ENCODE measurements around the gene LSM12. TPM values are rescaled to one million over a fixed set of nuclear protein-coding genes. Genes with fewer than 3 reads are reported as not detected.
A peak's percentile ranks its signal among the peaks of the same experiment; 100 is the strongest.

LSM12 gene
- total RNA-seq, 1 experiment from 2014 or later: 52.5 TPM

DNA sequence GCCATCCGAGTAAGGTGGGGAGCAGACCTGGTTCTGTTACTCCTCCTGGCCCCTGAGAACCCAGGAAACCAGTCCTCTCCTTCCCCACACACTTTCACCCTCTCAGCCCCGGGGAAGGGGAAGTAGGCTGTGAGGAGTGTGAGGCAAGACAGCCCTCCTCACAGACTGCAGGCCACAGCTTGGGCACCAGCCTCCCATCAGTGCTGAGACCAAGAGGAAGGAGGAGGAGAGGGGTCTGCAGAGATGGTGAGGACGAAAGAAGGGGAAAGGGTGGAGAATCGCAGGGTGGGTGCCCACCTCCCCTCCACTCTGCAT lies 11.1 kb upstream of the LSM12 start:
- H3K4me3 ChIP-seq (ENCODE audit: low read depth, low read length, poor library complexity, severe bottlenecking): no peak overlapping the region
- H3K9me3 ChIP-seq (ENCODE audit: low read depth, low read length, poor library complexity, severe bottlenecking): no peaks in the 10 kb centered on the region
- TF ChIP-seq EZH2 (IDR thresholded peaks at IDR 0.05; ENCODE audit: borderline replicate concordance, low read depth, low read length, poor library complexity, severe bottlenecking): no peak
- TF ChIP-seq, protein P1, sequence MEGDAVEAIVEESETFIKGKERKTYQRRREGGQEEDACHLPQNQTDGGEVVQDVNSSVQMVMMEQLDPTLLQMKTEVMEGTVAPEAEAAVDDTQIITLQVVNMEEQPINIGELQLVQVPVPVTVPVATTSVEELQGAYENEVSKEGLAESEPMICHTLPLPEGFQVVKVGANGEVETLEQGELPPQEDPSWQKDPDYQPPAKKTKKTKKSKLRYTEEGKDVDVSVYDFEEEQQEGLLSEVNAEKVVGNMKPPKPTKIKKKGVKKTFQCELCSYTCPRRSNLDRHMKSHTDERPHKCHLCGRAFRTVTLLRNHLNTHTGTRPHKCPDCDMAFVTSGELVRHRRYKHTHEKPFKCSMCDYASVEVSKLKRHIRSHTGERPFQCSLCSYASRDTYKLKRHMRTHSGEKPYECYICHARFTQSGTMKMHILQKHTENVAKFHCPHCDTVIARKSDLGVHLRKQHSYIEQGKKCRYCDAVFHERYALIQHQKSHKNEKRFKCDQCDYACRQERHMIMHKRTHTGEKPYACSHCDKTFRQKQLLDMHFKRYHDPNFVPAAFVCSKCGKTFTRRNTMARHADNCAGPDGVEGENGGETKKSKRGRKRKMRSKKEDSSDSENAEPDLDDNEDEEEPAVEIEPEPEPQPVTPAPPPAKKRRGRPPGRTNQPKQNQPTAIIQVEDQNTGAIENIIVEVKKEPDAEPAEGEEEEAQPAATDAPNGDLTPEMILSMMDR (conservative IDR thresholded peaks at IDR 0.05; ENCODE audit: low read depth, low read length): no peak
- H3K27ac ChIP-seq (ENCODE audit: low read depth, low read length, poor library complexity, severe bottlenecking): peak overlapping the region; percentile 42
- no peak for DNase-seq (ENCODE audit: low spot score)
- no TSS peak for BruUV-seq (replicated peaks)
- H3K36me3 ChIP-seq (ENCODE audit: insufficient read depth, low read length, poor library complexity, severe bottlenecking): no peaks in the 10 kb centered on the region
- no peaks in the 10 kb centered on the region for H3K27me3 ChIP-seq (replicated peaks; ENCODE audit: insufficient read depth, low read depth, low read length, poor library complexity)
- ChIA-PET POLR2A (ENCODE audit: low non-redundant PET) (no interaction called here), CTCF (no interaction called here)
- no peaks in the 10 kb centered on the region for H3K4me1 ChIP-seq (ENCODE audit: insufficient read depth, low read length, poor library complexity, severe bottlenecking)
- intact Hi-C loops (cut with micrococcal nuclease; ENCODE audit: unreplicated experiment): no loop called here

DNA sequence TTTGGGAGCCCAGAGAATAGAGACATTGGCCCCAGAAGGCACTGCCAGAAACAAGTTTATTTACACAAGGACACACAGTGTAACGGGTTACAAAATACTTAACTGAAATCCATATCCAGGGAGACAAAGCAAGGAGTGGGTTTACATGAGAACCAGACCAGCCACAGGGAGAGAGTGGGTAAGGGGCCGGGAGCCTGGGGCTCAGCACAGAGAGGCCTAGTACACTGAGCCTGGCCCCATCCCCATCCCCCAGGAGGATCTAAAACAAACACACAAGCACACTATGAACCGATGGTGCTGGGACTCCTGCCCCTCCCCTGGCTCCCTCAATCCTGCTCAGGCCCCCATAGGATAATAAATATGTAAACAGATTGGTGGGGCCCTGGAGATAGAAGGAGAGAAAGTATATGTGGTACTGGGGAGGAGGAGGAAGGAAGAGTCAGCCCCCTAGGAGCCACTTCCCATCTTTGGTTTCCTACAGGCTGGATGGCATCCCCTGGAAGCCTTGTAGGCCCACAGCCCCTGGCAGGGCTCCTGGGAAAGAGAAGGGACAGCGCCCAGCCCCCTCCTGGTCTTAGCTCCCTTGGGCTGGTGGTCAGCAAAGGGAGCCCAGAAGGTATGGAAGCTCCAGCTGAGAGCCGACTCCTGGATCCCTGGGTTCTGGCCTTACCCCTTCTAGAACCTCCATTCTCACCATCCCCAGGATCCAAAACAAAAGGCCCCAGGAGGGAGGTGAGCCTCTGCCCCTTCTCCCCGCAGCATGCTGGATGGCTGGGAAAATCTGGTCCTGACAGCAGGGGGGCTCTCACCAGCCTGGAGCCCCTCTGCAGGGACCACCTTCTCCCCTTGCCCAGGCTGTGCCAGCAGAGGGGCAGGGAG lies 10.5 kb upstream of the LSM12 start:
- Histone ChIP-seq H3K9me3 (ENCODE audit: low read depth, low read length, poor library complexity, severe bottlenecking) (no peaks in the 10 kb centered on the region), H3K4me3 (ENCODE audit: low read depth, low read length, poor library complexity, severe bottlenecking) (no peak overlapping the region), H3K36me3 (ENCODE audit: insufficient read depth, low read length, poor library complexity, severe bottlenecking) (no peaks in the 10 kb centered on the region), H3K4me1 (ENCODE audit: insufficient read depth, low read length, poor library complexity, severe bottlenecking) (peaks cover under 1% of the 10 kb centered on the region), H3K27ac (ENCODE audit: low read depth, low read length, poor library complexity, severe bottlenecking) (peak overlapping the region; percentile 42), H3K27me3 (replicated peaks; ENCODE audit: insufficient read depth, low read depth, low read length, poor library complexity) (no peaks in the 10 kb centered on the region)
- no TSS peak for BruUV-seq (replicated peaks)
- TF ChIP-seq, protein P1 (conservative IDR thresholded peaks at IDR 0.05; ENCODE audit: low read depth, low read length): no peak
- no peak for TF ChIP-seq EZH2 (IDR thresholded peaks at IDR 0.05; ENCODE audit: borderline replicate concordance, low read depth, low read length, poor library complexity, severe bottlenecking)
- DNase-seq (ENCODE audit: low spot score): no peak
- CTCF ChIA-PET: no interaction called here
- intact Hi-C loops (cut with micrococcal nuclease; ENCODE audit: unreplicated experiment): no loop called here
- POLR2A ChIA-PET (ENCODE audit: low non-redundant PET): no interaction called here

DNA sequence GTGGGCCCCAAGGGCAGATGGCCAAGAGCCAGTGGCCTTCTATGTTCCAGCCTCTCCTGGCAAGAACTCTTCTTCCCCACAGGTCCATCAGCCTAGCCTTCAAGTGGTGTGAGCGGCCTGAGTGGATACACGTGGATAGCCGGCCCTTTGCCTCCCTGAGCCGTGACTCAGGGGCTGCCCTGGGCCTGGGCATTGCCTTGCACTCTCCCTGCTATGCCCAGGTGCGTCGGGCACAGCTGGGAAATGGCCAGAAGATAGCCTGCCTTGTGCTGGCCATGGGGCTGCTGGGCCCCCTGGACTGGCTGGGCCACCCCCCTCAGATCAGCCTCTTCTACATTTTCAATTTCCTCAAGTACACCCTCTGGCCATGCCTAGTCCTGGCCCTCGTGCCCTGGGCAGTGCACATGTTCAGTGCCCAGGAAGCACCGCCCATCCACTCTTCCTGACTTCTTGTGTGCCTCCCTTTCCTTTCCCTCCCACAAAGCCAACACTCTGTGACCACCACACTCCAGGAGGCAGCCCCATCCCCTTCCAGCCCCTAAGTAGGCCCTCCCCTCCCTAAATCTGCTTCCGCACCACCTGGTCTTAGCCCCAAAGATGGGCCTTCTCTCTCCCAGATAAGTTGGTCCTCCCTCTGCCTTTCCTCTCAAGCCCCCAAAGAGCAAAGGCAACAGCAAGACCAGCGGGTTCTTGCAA lies 9.3 kb upstream of the LSM12 start:
- DNase-seq (ENCODE audit: low spot score): no peak
- ChIA-PET POLR2A (ENCODE audit: low non-redundant PET) (interaction anchor here (0.6 kb wide), 1 partner anchor 10 kb away, joined by 3 read pairs; no protein-coding TSS in a partner anchor), CTCF (no interaction called here)
- no peak overlapping the region for H3K4me3 ChIP-seq (ENCODE audit: low read depth, low read length, poor library complexity, severe bottlenecking)
- H3K36me3 ChIP-seq (ENCODE audit: insufficient read depth, low read length, poor library complexity, severe bottlenecking): no peaks in the 10 kb centered on the region
- H3K9me3 ChIP-seq (ENCODE audit: low read depth, low read length, poor library complexity, severe bottlenecking): no peaks in the 10 kb centered on the region
- no peak overlapping the region for H3K27ac ChIP-seq (ENCODE audit: low read depth, low read length, poor library complexity, severe bottlenecking)
- peaks cover 3% of the 10 kb centered on the region for H3K4me1 ChIP-seq (ENCODE audit: insufficient read depth, low read length, poor library complexity, severe bottlenecking)
- TF ChIP-seq, protein P1 (conservative IDR thresholded peaks at IDR 0.05; ENCODE audit: low read depth, low read length): no peak
- no peak for TF ChIP-seq EZH2 (IDR thresholded peaks at IDR 0.05; ENCODE audit: borderline replicate concordance, low read depth, low read length, poor library complexity, severe bottlenecking)
- BruUV-seq (replicated peaks): no TSS peak
- no peaks in the 10 kb centered on the region for H3K27me3 ChIP-seq (replicated peaks; ENCODE audit: insufficient read depth, low read depth, low read length, poor library complexity)
- intact Hi-C loops (cut with micrococcal nuclease; ENCODE audit: unreplicated experiment): no loop called here
